HG03064 (cell line): ENCODE data around the gene CXCR2.
"Not testable (repeated sequence)": the region's sequence is repeated elsewhere in the genome, so short reads cannot be mapped to it uniquely, and the experiment has no call there.

Experiments used
- ATAC-seq: cut with Tn5 transposase; IDR thresholded peaks from one replicate; pipeline ENCODE4 v1.9.1; 2021; ENCODE audit warnings: low read depth; ENCODE audit not compliant: unreplicated experiment

CXCR2 gene

DNA sequence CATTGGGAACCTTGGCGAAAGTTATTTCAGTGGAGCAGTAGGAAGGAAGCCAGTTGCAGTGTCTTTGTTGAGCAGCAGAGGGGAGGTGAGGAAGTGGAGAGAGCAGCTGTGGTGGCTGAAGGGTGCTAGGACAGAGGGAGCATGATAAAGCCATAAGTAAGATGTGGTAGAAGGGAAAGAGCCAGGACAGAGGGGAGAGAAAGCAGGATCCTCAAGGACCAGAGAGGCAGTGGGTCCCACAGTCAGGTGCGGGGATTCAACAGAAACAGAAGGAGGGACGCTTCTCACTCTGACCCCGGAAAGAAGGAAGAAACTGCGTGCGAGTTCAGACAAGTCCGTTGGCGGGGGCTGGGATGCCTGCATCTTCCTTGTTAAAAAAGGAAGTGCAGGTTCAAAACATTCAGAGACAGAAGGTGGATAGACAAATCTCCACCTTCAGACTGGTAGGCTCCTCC lies at the start of gene CXCR2:
Gene CXCR2 (plus strand): TSS at position 403 of the 455 bp plus-strand sequence. CDS start 8,774 bp downstream, outside the sequence.
- ATAC-seq, result no peak

DNA sequence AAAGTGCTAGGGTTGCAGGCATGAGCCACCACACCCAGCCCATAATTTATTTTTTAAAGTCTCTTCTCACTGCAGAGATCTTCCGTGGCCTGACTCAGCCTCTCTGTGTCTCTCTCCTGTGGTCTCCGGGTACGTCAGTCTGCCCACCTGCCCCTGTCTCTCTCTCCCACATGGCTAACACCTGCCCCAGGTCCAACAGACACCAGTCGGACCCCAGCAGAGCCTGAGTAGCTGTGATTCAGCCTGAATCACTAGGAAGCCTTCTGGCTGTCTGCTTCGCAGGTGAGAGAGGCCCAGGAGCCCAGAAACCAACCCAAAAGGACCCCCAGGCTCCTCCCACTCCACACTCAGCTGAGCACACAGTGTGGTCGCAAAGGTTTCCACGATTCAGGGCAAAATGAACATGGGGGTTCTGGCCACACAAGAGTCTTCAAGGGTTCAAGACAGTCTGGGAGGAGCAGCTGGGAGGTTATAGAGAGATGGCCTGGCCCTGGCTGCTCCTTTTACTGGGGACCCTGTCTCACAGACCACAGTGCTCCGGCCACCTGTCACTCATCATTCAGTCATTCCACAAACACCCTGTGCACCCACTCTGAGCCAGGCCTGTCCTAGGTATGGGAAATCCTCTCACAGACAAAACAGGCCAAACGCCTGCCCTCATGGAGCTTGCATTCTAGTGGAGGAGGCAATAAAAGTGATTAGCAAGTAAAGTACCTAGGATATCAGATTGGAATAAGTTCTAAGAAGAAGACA lies 48.2 kb upstream of the CXCR2 start:
- ATAC-seq, result no peak

DNA sequence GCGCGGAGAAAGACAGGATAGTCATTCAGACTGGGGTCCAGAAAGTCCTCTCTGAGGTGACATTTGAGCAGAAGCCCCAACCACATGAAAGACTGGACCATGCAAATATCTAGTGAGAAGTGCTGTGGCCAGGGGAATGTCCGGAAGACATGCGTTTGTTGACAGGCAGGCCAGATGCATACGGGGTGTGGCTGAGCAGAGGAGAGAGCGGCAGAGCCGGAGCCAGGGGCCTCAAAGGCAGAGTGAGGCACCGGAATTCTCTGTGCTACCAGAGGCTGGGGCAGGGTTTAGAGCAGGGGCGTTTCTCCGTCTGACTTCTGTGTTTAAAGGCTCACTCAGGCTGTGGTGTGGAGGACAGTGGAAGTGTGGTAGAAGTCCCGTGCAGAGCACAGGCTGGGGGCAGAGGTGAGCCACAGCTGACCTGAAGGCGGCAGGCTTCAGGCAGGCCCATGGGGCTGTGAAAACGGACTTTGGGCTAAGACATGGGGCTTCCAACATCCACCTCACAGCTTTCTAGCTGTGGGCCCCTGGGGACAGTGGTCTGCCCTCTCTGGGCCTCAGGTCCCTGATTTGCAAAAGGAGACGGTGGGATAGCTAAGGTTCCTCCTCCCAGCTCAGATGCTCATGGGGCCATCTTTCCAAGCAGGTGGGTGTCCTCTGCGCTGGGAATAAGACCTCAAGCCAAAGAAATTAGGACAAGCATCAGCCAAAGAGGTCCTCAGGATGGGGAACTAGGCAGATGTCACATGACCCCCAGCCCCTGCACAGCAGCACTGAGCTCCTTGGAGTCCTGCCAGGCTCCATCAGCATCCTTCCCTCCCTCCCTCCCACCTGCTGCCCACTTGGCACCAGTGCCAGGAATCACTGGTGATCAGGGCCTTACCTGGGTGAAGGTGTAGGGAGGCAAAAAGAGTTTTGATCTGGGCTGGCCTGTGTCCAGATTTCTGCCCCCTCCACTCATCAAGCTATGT lies 45.6 kb upstream of the CXCR2 start:
- no peak for ATAC-seq

DNA sequence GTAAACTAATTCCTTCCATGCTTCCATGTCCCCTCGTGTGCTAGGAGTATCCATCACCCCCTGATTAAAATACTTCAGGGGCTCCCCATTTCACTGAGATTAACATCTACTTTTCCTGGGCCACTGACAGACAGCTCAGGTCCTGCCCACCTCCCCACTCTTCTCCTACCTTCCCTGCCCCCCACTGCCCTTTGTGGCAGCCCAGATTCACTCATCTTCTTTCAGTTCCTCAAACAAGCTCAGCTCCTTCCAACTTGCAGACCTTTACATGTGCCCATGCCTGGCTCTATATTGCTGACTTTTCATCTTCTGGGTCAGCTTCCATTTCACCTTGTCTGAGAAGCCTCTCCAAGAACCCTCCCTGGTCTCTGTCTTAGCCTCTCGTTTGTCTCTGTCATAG lies 44.8 kb upstream of the CXCR2 start:
- ATAC-seq, result peak; percentile 82

DNA sequence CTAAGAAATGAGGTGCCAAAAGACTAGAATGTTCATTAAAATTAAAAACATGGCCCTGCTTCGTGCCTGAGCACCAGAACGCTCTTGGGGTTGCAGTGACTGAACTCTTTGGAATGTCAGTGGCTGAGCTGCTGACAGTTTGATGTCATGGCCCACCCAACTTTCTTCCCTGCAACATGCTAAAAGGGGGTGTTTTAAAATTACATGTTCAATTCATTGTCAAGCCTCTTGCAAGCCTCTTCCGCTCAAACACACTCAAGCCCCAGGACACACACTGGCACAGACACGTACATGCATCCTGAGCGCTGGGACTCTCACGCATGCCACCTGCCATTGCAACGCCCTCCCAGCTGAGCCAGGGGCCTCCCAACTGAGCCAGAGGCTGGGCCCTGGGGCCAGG lies 44.1 kb upstream of the CXCR2 start:
- ATAC-seq, result no peak

DNA sequence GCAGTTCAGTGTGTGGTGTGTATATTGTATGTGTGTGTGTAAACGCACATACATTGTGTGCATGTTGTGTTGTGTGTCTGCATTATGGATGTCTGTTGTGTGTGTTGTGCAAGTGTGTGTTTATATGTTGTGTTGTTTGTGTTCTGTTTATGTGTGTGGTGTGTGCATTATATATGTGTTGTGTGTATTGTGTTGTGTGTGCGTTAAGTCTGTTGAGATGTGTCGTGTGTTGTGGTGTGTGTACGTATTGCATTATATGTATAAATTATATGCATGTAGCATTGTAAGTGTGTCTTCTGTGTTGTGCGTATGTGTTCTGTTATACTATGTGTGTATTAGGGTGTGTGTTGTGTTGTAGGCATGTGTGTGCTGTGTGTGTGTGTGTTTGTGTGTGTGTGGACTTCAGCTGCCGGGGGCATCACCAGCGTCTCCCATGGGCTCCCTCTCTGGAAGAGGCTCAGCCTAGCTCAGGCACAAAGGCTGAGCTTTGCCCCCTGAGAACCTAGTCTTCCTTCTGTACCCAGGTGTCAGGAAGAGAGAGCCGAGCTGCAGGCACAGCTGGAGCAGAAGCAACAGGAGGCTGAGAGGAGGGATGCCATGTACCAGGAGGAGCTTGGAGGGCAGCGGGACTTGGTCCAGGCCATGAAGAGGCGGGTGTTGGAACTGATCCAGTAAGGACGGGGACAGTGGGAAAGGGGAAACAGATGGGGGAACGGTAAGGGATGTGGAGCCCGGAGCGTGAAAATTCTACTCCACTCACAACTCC lies 43.1 kb upstream of the CXCR2 start:
- ATAC-seq, result no peak

DNA sequence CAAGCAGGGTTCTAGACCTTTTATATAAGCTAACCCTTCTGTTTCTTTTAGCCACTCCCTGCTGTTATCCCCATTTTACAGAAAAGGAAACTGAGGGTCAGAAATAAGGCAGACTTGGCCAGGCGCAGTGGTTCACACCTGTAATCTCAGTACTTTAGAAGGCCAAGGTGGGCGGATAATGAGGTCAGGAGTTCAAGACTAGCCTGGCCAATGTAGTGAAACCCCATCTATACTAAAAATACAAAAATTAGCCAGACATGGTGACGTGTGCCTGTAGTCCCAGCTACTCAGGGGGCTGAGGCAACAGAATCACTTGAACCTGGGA lies 42.5 kb upstream of the CXCR2 start:
- ATAC-seq, result no peak

DNA sequence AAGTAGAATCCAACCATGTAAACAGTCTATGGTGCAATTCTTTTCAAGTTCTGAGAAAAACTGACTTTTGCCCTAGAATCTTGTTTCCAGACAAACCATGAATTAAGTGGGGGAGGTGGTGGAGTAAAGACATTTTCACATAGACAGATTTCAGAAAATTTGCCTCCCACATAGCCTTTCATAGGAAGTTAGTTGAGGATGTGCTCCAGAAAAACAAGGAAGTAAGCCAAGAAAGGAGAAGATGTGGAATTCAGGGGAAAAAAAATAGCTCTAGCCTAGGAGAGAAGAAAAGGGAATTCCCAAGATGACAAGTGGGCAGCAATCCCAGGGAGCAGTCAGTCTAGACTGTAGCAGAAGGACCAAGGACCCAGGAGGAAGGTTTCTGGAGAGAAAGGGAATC lies 39.4 kb upstream of the CXCR2 start:
- no peak for ATAC-seq

DNA sequence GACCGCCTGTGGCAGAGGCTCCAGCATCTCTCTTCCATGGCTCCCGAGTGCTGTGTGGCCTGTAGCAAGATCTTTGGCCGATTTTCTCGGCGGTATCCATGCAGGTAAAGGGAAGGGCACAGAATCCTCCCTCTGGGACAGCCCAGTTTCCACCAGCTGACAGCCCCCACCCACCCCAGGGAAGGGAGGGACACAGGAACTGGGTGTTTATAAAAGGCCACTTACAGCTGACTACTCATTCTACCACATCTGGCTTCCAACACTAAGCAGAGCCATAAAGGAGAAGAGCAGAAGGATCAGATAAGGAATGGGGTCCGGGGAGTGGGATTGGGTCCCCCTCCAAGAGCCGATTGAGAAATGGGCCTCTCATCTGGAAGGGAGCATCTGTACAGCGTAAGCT lies 36.6 kb upstream of the CXCR2 start:
- ATAC-seq, result no peak

DNA sequence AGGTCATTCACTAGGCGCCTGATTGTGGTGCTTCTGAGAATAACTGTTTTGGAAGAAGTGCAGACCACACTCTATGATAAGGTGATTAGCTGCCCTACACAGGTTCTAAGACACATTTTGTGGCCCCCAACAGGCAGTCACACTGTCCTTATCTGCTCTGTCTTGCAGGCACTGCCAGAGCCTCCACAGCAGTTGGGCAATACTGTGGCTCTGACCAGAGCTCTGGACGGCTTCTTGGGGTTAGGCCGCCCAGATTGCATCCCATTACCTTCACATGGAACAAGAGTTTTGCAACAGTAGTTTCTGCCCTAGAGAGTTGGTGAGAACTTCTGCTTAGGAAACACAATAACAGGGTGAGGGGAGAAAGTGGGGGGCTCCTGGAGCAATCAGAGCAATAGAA lies 34.1 kb upstream of the CXCR2 start:
- no peak for ATAC-seq

DNA sequence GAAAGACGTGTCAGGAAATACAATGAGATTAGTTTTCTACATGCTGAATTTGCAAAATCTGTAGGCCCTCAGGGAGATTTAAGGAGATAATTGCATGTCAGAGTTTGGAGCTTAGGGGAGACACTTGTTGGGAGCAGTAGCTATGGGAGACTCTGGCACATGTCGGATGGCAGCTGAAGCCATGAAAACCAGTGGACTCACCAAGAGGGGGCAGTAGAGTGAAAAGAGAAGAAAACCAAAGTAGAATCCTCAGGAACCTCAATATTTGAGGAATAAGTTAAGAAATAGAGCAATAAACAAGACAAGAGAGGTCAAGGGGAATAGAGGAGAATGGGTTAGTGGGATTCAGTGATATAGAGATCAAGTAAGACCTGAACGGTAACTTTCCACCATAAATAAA lies 31.9 kb upstream of the CXCR2 start:
- no peak for ATAC-seq

DNA sequence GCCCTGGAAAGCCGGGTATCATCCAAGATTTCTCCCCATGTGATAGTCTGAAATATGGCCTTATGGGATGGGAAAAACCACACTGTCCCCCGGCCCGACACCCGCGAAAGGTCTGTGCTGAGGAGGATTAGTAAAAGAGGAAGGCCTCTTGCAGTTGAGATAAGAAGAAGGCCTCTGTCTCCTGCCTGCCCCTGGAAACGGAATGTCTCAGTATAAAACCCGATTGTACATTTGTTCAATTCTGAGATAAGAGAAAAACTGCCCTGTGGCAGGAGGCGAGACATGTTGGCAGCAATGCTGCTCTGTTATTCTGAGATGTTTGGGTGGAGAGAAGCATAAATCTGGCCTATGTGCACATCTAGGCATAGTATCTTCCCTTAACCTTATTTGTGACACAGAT lies 30.0 kb upstream of the CXCR2 start:
- no peak for ATAC-seq

DNA sequence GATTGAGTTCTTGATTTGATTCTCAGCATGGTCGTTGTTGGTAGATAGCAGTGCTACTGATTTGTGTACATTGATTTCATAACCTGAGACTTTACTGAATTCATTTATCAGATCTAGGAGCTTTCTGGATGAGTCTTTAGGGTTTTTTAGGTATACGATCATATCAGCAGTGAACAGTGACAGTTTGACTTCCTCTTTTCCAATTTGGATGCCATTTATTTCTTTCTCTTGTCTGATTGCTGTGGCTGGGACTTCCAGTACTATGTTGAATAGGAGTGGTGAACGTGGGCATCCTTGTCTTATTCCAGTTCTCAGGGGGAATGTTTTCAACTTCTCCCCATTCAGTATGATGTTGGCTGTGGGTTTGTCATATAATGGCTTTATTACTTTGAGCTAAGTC lies 27.9 kb upstream of the CXCR2 start:
- no peak for ATAC-seq

DNA sequence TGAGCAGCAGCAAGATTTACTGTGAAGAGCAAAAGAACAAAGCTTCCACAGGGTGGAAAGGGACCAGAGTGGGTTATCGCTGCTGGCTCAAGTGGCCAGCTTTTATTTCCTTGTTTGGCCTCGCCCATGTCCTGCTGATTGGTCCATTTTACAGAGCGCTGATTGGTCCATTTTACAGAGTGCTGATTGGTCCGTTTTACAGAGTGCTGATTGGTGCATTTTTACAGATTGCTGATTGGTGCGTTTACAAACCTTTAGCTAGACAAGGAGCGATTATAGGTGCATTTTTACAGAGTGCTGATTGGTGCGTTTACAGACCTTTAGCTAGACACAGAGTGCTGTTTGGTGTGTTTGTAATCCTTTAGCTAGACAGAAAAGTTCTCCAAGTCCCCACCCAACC lies 17.0 kb upstream of the CXCR2 start:
- ATAC-seq, result not testable (repeated sequence)

DNA sequence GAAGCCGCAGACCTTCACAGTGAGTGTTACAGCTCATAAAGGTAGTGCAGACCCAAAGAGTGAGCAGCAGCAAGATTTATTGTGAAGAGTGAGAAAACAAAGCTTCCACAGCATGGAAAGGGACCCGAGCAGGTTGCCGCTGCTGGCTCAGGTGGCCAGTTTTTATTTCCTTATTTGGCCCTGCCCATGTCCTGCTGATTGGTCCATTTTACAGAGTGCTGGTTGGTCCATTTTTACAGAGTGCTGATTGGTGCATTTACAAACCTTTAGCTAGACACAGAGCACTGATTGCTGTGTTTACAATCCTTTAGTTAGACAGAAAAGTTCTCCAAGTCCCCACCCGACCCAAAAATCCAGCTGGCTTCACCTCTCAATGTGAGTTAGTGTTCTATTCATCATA lies 4.0 kb upstream of the CXCR2 start:
- ATAC-seq, result not testable (repeated sequence)

DNA sequence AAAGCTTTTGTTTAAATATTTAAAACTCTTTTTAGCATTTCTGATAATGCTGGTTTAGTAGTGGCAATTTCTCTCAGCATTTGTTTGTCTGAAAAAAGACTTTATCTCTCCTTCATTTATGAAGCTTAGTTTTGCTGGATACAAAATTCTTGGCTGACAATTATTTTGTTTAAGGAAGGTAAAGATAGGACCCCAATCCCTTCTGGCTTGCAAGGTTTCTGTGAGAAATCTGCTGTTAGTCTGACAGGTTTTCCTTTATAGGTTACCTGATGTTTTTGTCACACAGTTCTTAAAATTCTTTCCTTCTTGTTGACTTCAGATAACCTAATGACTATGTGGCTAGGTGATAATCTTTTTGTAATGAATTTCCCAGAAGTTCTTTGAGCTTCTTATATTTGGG lies 3.5 kb upstream of the CXCR2 start:
- ATAC-seq, result not testable (repeated sequence)

DNA sequence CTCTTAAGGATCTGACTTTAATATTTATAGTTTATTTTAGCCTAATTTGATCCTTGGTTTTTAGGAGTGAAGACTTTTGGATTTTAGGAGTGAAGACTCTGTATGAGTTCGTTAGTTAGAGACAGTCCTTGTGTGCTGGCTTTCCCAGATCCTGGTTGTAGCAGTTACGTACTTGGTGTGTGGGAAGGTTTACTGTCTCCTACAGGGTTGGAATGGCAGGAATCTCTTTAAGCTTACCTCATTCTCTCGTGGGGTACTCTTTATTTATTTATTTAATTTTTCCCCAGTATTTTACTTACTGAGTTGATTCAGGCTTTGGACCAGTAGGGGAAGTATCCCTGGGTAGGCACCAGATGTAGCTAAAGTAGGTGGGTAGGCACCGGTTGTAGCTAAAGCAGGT lies 1.8 kb upstream of the CXCR2 start:
- no peak for ATAC-seq

DNA sequence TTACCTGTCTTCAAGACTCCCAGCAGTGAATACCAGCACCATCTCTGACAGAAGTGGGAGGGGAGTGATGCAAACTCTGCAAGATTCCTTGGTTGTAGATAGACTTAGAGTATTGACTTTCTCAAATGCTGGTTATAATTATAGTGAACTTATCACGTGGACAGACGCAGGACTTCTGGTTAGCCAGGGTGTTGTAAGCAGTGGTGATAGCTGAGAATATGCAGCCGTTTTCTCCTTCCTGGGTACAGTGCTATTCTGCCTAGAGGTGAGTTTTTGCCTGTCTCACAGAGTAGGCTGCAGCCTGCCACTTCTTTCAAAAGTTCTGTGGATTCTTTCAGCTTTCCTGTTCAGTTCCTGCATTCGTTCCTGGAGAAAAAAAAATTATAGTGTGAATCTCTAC lies 733 bp upstream of the CXCR2 start:
- no peak for ATAC-seq

DNA sequence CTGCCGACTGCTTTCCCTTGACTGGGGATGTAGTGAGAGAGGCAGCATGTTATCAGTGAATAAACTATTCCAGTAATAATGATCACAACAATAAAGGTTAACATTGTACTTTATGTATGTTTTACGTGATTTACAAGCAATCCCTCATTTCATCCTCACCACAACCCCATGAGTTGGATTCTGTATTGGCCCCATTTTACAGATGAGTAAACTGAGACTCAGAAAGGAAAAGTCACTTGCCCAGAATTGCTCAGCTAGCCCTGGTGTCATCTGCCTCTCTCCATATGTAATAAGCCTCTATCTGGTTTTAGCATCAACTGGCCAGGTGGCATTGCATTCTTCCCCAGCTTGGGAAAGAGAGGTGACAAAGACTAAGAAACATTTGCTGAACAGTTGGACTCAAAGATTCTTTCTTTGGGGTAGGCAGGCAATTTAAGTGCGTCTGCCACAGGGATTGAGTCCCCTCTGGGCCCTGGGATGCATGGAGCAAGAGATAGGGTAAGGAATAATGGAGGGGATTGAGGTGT lies 2.2 kb downstream of the CXCR2 start:
- ATAC-seq, result no peak

DNA sequence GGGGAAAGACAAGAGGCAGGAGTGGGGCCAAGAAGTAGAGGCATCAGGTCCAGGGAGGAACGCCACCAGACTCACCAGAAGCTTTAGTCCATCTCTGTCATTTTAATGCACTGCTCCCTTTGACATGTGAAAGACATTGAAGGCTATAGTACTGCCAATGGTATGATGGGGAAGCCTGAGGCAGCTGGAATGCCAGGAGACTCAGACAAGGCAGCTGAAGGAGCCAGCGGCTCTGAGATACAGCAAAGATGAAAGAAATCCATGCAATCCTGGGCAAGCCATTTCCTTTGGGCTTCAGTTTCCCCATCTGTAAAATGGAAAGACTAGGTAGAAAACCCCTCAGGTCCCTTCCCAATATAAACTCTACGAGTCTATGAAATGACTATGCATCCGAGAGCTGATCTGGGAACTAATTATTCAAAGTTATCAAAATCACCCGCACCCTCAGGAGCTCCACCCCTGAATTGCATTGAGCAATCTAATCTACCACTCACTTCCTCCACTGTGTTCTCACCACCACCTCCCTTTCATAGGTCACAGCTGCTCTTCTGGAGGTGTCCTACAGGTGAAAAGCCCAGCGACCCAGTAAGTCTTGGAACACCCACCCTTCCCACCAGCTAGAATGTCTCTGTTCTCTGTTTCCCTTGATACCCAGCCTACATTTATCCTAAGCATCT lies 3.1 kb downstream of the CXCR2 start:
- no peak for ATAC-seq
